PC-3 (cell line): ENCODE measurements around the gene ABL1. TPM values are rescaled to one million over a fixed set of nuclear protein-coding genes. Genes with fewer than 3 reads are reported as not detected.
"Not testable (repeated sequence)": the region's sequence is repeated elsewhere in the genome, so short reads cannot be mapped to it uniquely, and the experiment has no call there.

Experiments used
- ATAC-seq: fragments of 200-7000 bp; cut with Tn5 transposase; 2 replicates; pipeline ENCODE4 v1.9.1; 2020; ENCODE audit warnings: mild to moderate bottlenecking, moderate library complexity
- BruUV-seq: library from RNA; stranded (reverse); fragments of 400-500 nt; replicated peaks from 2 replicates; lab custom pipeline; 2021; lab: Mats Ljungman, UMichigan
- CTCF ChIA-PET: fragments of 300-600 bp; sonication (Branson Sonifier 250); formaldehyde crosslinking; loops from one replicate; lab custom pipeline; 2022; ENCODE audit warnings: antibody characterized with exemption; lab: Charles Lee
- POLR2A ChIA-PET: fragments of 300-600 bp; sonication (Branson Sonifier 250); formaldehyde crosslinking; loops from one replicate; lab custom pipeline; 2022; ENCODE audit warnings: antibody characterized with exemption; ENCODE audit not compliant: unreplicated experiment; lab: Charles Lee
- DNase-seq: peaks from one replicate; pipeline ENCODE4 v3.0.0-alpha.2; 2015
- H2AFZ ChIP-seq: fragments of 300-600 bp; sonication (generic); 2 replicates; pipeline ENCODE4 v1.6.0; 2016; ENCODE audit warnings: antibody characterized with exemption, low read length
- H3F3A ChIP-seq: fragments of 300-600 bp; sonication (generic); one replicate; pipeline ENCODE4 v1.6.0; 2017; ENCODE audit warnings: antibody characterized with exemption, low read length, control low read depth, mild to moderate bottlenecking; ENCODE audit not compliant: unreplicated experiment
- H3K27ac ChIP-seq: fragments of 300-600 bp; sonication (generic); 2 replicates; pipeline ENCODE4 v1.5.1; 2016; ENCODE audit warnings: mild to moderate bottlenecking, low read length
- H3K27me3 ChIP-seq: fragments of 300-600 bp; sonication (generic); 2 replicates; pipeline ENCODE4 v1.6.1; 2016; ENCODE audit warnings: low read length, mixed read lengths
- H3K36me3 ChIP-seq: fragments of 300-600 bp; sonication (generic); 2 replicates; pipeline ENCODE4 v1.6.1; 2016; ENCODE audit warnings: low read depth, mixed run types, low read length, mixed read lengths
- H3K4me1 ChIP-seq: fragments of 300-600 bp; sonication (generic); 2 replicates; pipeline ENCODE4 v1.5.1; 2016; ENCODE audit warnings: low read length; ENCODE audit not compliant: insufficient read depth
- H3K4me2 ChIP-seq: fragments of 300-600 bp; sonication (generic); 2 replicates; pipeline ENCODE4 v1.6.0; 2016; ENCODE audit warnings: low read length
- H3K4me3 ChIP-seq: fragments of 300-600 bp; sonication (generic); 2 replicates; pipeline ENCODE4 v1.5.1; 2016; ENCODE audit warnings: mild to moderate bottlenecking, low read length, mixed read lengths
- H3K79me2 ChIP-seq: fragments of 300-600 bp; sonication (generic); 2 replicates; pipeline ENCODE4 v1.6.1; 2017; ENCODE audit warnings: low read length, mixed read lengths
- H3K9ac ChIP-seq: fragments of 300-600 bp; sonication (generic); 2 replicates; pipeline ENCODE4 v1.6.0; 2016; ENCODE audit warnings: mild to moderate bottlenecking, low read length
- H3K9me2 ChIP-seq: fragments of 300-600 bp; sonication (generic); replicated peaks from 2 replicates; pipeline ENCODE4 v1.6.1; 2016; ENCODE audit warnings: mixed run types, low read length, mixed read lengths
- H3K9me3 ChIP-seq: fragments of 300-600 bp; sonication (generic); 2 replicates; pipeline ENCODE4 v1.6.1; 2016; ENCODE audit warnings: low read length, mixed read lengths
- H4K20me1 ChIP-seq: fragments of 300-600 bp; sonication (generic); 2 replicates; pipeline ENCODE4 v1.6.1; 2016; ENCODE audit warnings: low read length, mixed read lengths
- EZH2 ChIP-seq: fragments of 300-600 bp; sonication (generic); IDR thresholded peaks from one replicate; pipeline ENCODE4 v1.6.1; 2017; ENCODE audit warnings: antibody characterized with exemption, mild to moderate bottlenecking, low read length; ENCODE audit not compliant: unreplicated experiment
- EZH2phosphoT487 ChIP-seq: fragments of 300-600 bp; sonication (generic); IDR thresholded peaks from 2 replicates; pipeline ENCODE4 v1.6.1; 2018; ENCODE audit warnings: mild to moderate bottlenecking, antibody characterized with exemption, low read length, borderline replicate concordance
- intact Hi-C: fragments of 100-400 bp; cut with micrococcal nuclease; formaldehyde crosslinking; loops from 2 replicates; pipeline ENCODE4 v1.9.0; 2023
- total RNA-seq: library from RNA; depleted of rRNA; stranded (reverse); fragments of >200 nt; gene quantifications from 2 replicates; pipeline ENCODE4 v1.2.3, GENCODE V29; 2014
- TF ChIP-seq, protein P1 (sequence below): fragments of 300-600 bp; sonication (generic); conservative IDR thresholded peaks from 2 replicates; pipeline ENCODE4 v1.5.1; 2017; ENCODE audit warnings: antibody characterized with exemption, low read depth, mild to moderate bottlenecking, low read length

ABL1 gene
- total RNA-seq, 1 experiment from 2014 or later = 22.8 TPM

DNA sequence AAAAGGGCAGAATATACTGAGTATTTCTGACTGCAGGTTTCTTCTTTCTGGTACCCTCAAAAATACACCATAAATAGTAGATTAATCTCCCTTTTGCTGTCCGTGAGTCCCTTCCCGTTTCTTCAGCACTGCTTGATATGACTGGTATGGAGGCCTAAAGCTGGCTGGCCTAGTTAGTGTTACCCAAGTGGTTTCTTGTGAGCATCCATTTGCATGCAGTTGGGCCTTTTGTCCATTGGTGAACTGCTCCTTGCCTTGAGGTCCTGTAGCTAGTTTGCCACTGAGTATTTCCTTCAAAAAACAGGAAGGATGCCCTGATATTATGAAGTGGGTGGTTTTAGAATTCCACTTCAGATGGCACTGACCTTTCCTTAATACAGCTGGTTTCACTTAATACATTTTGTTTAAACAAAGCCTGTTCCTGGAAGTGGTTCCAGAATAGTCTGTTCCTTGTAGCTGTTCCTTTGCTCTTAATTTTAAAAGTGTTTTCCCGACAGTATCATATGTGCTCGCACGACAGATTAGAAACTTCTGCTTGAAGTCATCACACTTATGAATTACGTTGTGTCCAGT, 40.0 kb upstream of the ABL1 start:
- intact Hi-C loops = no loop called here
- Histone ChIP-seq H3K9ac (no peak overlapping the region), H3K27ac (no peak overlapping the region), H3K4me3 (no peak overlapping the region), H2AFZ (no peak overlapping the region), H3K4me2 (no peak overlapping the region), H3K9me3 (0 out of 2 replicates have a peak, but pooled peaks cover under 1% of the 10 kb centered on the region), H3K79me2 (0 out of 2 replicates have a peak, but pooled peaks cover under 1% of the 10 kb centered on the region), H3F3A (no peaks in the 10 kb centered on the region), H3K27me3 (no peaks in the 10 kb centered on the region), H4K20me1 (no peaks in the 10 kb centered on the region), H3K9me2 (no peaks in the 10 kb centered on the region), H3K36me3 (no peaks in the 10 kb centered on the region), H3K4me1 (no peaks in the 10 kb centered on the region)
- CTCF ChIA-PET = no interaction called here
- ATAC-seq = no peak
- TF ChIP-seq, protein P1, sequence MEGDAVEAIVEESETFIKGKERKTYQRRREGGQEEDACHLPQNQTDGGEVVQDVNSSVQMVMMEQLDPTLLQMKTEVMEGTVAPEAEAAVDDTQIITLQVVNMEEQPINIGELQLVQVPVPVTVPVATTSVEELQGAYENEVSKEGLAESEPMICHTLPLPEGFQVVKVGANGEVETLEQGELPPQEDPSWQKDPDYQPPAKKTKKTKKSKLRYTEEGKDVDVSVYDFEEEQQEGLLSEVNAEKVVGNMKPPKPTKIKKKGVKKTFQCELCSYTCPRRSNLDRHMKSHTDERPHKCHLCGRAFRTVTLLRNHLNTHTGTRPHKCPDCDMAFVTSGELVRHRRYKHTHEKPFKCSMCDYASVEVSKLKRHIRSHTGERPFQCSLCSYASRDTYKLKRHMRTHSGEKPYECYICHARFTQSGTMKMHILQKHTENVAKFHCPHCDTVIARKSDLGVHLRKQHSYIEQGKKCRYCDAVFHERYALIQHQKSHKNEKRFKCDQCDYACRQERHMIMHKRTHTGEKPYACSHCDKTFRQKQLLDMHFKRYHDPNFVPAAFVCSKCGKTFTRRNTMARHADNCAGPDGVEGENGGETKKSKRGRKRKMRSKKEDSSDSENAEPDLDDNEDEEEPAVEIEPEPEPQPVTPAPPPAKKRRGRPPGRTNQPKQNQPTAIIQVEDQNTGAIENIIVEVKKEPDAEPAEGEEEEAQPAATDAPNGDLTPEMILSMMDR = no peak
- TF ChIP-seq EZH2 (no peak), EZH2phosphoT487 (no peak)
- POLR2A ChIA-PET = no interaction called here
- DNase-seq = no peak
- BruUV-seq = no TSS peak

DNA sequence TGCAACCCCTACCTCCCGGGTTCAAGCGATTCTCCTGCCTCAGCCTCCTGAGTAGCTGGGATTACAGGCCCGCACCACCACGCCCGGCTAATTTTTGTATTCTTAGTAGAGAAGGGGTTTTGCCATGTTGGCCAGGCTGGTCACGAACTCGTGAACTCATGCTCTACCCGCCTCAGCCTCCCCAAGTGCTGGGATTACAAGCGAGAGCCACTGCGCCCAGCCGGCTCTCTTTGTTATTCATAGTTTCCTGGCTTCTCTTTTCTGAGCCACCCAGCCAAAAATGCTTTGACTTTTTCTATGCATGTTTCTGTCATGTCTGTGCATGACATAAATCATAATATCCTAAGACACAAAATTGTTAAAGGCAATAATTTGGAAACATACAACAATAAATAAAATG, 31.9 kb upstream of the ABL1 start:
- POLR2A ChIA-PET, H4K20me1 ChIP-seq, H3K27me3 ChIP-seq, ATAC-seq, H3K79me2 ChIP-seq, H3K27ac ChIP-seq, H3K9ac ChIP-seq, H3K4me2 ChIP-seq, H3K9me3 ChIP-seq, DNase-seq, H3F3A ChIP-seq, H3K4me1 ChIP-seq, H2AFZ ChIP-seq, BruUV-seq, intact Hi-C loops, H3K4me3 ChIP-seq, CTCF ChIA-PET, H3K36me3 ChIP-seq, H3K9me2 ChIP-seq: not testable (repeated sequence)

- ChIA-PET CTCF (no interaction called here), POLR2A (no interaction called here)
- BruUV-seq = no TSS peak
- Histone ChIP-seq H3K9me2 (no peaks in the 10 kb centered on the region), H3K27ac (no peak overlapping the region), H3K4me1 (no peaks in the 10 kb centered on the region), H3K27me3 (no peaks in the 10 kb centered on the region), H2AFZ (no peak overlapping the region), H4K20me1 (no peaks in the 10 kb centered on the region), H3K36me3 (no peaks in the 10 kb centered on the region), H3K4me2 (no peak overlapping the region), H3K9me3 (no peaks in the 10 kb centered on the region), H3K9ac (no peak overlapping the region), H3F3A (no peaks in the 10 kb centered on the region), H3K4me3 (no peak overlapping the region), H3K79me2 (no peaks in the 10 kb centered on the region)
- TF ChIP-seq EZH2phosphoT487 (no peak), EZH2 (no peak)
- TF ChIP-seq, protein P1 = no peak
- DNase-seq (no peak), ATAC-seq (no peak)
- intact Hi-C loops = no loop called here
These were observed 29.3 kb upstream of the ABL1 start for GRCh38 chr9:130805510-130806326.
